HK-2 (cell line): ENCODE results near the gene CAPN6.

Experiments
- DNase-seq: peaks from one replicate; pipeline ENCODE4 v3.0.0-alpha.2; 2018; ENCODE audit not compliant: unreplicated experiment

CAPN6 gene

GRCh38 chrX:111200327-111200726 is 70.0 kb downstream of the CAPN6 start:
- no peak for DNase-seq

GRCh38 chrX:111199505-111199904 is 70.8 kb downstream of the CAPN6 start:
- no peak for DNase-seq
